Progenitor cell of endocrine pancreas (in vitro differentiated cells): ENCODE data around the gene TRAM2. TPM values are rescaled to one million over a fixed set of nuclear protein-coding genes. Genes with fewer than 3 reads are reported as not detected.

ENCODE experiments used
- DNase-seq: peaks from one replicate; pipeline ENCODE4 v3.0.0; 2021; ENCODE audit warnings: low spot score; ENCODE audit not compliant: unreplicated experiment
- H3K27ac Mint-ChIP-seq: 2 replicates; pipeline ENCODE4 v1.8.0; 2021; ENCODE audit warnings: mild to moderate bottlenecking, moderate library complexity, mixed read lengths
- H3K27me3 Mint-ChIP-seq: 2 replicates; pipeline ENCODE4 v1.8.0; 2021; ENCODE audit warnings: mixed read lengths
- H3K36me3 Mint-ChIP-seq: 2 replicates; pipeline ENCODE4 v1.8.0; 2022; ENCODE audit warnings: mixed read lengths; ENCODE audit not compliant: insufficient read depth
- H3K4me1 Mint-ChIP-seq: 2 replicates; pipeline ENCODE4 v1.8.0; 2021; ENCODE audit warnings: low read depth, mixed read lengths
- H3K4me3 Mint-ChIP-seq: 2 replicates; pipeline ENCODE4 v1.8.0; 2021; ENCODE audit warnings: low read depth, mild to moderate bottlenecking, moderate library complexity, mixed read lengths
- H3K9me3 Mint-ChIP-seq: 2 replicates; pipeline ENCODE4 v1.8.0; 2021; ENCODE audit warnings: low read depth, mixed read lengths
- total RNA-seq: library from RNA; stranded (reverse); gene quantifications from 2 replicates; pipeline ENCODE4 v1.2.1, GENCODE V29; 2021
- TF ChIP-seq, protein P1 (sequence below): fragments of 200-600 bp; sonication (generic); IDR thresholded peaks from one replicate; pipeline ENCODE4 v1.5.0; 2021; ENCODE audit warnings: antibody characterized with exemption, mild to moderate bottlenecking; ENCODE audit not compliant: unreplicated experiment

TRAM2 gene
- total RNA-seq, 1 donor from 2014 or later: 18.6 TPM

DNA sequence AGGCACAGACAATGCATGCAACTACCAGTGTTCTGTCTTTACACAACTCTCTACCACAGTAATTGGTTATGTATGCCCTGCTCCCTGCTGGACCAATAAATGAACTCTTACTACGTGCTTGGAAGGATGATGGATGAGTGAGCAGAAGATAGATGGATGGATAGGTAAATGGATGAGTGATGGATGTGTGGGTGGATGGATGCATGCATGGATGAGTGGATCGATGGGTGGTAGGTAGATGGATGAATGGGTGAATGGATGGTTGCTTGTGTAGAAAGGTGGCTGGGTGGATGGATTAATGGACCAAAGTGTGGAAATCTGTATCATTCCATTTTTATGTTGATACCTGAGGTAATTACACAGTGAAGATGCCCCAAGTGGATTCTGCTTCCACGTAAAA, 10.1 kb upstream of the TRAM2 start:
- peaks cover 8% of the 10 kb centered on the region for H3K36me3 Mint-ChIP-seq
- DNase-seq: no peak
- TF ChIP-seq, protein P1, sequence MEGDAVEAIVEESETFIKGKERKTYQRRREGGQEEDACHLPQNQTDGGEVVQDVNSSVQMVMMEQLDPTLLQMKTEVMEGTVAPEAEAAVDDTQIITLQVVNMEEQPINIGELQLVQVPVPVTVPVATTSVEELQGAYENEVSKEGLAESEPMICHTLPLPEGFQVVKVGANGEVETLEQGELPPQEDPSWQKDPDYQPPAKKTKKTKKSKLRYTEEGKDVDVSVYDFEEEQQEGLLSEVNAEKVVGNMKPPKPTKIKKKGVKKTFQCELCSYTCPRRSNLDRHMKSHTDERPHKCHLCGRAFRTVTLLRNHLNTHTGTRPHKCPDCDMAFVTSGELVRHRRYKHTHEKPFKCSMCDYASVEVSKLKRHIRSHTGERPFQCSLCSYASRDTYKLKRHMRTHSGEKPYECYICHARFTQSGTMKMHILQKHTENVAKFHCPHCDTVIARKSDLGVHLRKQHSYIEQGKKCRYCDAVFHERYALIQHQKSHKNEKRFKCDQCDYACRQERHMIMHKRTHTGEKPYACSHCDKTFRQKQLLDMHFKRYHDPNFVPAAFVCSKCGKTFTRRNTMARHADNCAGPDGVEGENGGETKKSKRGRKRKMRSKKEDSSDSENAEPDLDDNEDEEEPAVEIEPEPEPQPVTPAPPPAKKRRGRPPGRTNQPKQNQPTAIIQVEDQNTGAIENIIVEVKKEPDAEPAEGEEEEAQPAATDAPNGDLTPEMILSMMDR: no peak
- H3K4me1 Mint-ChIP-seq: peaks cover 11% of the 10 kb centered on the region
- no peaks in the 10 kb centered on the region for H3K27me3 Mint-ChIP-seq
- H3K4me3 Mint-ChIP-seq: no peak overlapping the region
- no peaks in the 10 kb centered on the region for H3K9me3 Mint-ChIP-seq
- H3K27ac Mint-ChIP-seq: no peak overlapping the region

DNA sequence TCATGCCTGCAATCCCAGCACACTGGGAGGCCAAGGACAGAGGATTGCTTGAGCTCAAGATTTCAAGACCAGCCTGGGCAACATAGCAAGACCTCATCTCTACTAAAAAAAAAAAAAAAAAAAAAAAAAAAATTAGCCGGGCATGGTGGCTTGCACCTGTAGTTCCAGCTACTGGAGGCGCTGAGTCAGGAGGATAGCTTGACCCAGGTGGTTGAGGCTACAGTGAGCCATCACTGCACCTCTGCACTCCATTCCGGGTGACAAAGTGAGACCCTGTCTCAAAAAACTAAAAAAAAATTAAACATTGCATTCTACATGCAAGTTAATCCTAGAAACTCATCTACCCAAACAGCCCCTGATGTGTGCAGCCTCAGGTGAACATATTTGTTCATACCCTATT, 7.3 kb upstream of the TRAM2 start:
- Mint-ChIP-seq H3K9me3 (no peaks in the 10 kb centered on the region), H3K27me3 (no peaks in the 10 kb centered on the region), H3K4me1 (peaks cover 14% of the 10 kb centered on the region), H3K27ac (no peak overlapping the region), H3K36me3 (peaks cover 11% of the 10 kb centered on the region), H3K4me3 (no peak overlapping the region)
- TF ChIP-seq, protein P1: no peak
- no peak for DNase-seq

DNA sequence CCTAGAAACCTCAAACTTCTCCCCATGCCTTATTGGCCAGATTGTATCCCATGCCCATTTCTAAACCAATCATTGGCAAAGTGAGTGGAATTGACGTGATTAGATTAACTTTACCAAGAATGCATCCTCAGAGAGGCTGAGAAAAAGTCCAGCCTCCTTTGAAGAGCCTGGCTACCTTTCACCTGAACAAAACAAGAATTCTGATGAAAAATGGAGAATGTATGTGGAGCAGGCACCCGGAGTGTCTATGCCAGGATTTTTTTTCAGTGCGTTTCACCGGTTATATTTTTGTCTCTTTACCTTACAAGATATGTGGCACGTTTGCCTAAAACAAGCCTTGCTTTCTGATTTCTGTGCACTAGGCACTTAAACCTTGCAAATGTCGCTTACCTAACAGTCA, 6.1 kb upstream of the TRAM2 start:
- DNase-seq: no peak

DNA sequence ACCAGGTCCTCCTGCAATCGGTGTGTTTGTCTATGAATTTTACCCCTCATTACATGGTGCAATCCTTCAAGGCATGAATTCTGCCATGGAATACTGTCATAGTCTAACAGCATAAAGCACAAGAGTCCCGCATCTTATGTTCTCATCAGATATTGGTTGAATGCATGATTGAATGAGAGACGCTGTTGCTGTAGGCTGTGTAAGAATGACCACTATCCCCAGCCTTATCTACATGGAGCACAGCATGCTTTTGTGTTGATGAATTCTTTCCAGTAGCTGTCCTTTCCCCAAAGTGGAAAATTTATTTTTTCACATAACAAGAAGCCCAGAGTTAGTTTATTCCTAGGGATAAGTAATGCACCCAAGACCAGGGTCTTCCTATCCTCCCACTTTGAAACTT, 5.6 kb upstream of the TRAM2 start:
- peaks cover 5% of the 10 kb centered on the region for H3K4me1 Mint-ChIP-seq
- no peak for DNase-seq
- no peak overlapping the region for H3K27ac Mint-ChIP-seq
- TF ChIP-seq, protein P1: no peak
- H3K36me3 Mint-ChIP-seq: peaks cover 11% of the 10 kb centered on the region
- no peak overlapping the region for H3K4me3 Mint-ChIP-seq
- no peaks in the 10 kb centered on the region for H3K27me3 Mint-ChIP-seq
- H3K9me3 Mint-ChIP-seq: no peaks in the 10 kb centered on the region

More for the DNA sequence above, 6.1 kb upstream of the TRAM2 start:
- no peaks in the 10 kb centered on the region for H3K27me3 Mint-ChIP-seq
- H3K4me1 Mint-ChIP-seq: peaks cover 6% of the 10 kb centered on the region
- peaks cover 11% of the 10 kb centered on the region for H3K36me3 Mint-ChIP-seq
- TF ChIP-seq, protein P1: no peak
- no peak overlapping the region for H3K27ac Mint-ChIP-seq
- no peak overlapping the region for H3K4me3 Mint-ChIP-seq
- no peaks in the 10 kb centered on the region for H3K9me3 Mint-ChIP-seq

DNA sequence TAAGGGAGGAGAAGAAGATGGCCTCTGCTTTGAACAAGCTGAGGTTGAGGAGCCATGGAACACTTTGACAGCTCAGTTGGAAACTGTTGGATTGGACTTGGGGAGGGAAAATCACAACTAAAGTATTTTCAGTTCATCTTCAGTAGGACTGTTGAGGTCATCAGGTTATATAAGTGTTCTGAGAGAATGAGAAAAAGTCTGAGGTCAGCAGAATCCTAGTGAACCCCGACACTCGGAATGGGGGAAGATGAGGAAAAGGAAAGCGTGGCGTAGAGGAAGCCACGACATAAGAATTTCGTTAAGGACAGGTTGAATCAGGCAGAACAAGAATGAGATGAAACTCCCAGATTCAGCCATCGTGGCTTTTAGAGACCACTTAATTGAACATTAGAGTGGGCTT, 4.0 kb upstream of the TRAM2 start:
- TF ChIP-seq, protein P1: no peak
- no peak overlapping the region for H3K27ac Mint-ChIP-seq
- H3K27me3 Mint-ChIP-seq: peaks cover 2% of the 10 kb centered on the region
- no peak overlapping the region for H3K4me3 Mint-ChIP-seq
- peaks cover 8% of the 10 kb centered on the region for H3K4me1 Mint-ChIP-seq
- H3K9me3 Mint-ChIP-seq: no peaks in the 10 kb centered on the region
- DNase-seq: no peak
- H3K36me3 Mint-ChIP-seq: peaks cover 11% of the 10 kb centered on the region
